DOHH2 (cell line): ENCODE results near the gene HDLBP.

Source experiments
- EZH2phosphoT487 ChIP-seq: fragments of 200-600 bp; sonication (generic); IDR thresholded peaks from 2 replicates; pipeline ENCODE4 v1.6.1; 2017; ENCODE audit warnings: borderline replicate concordance, mild to moderate bottlenecking, antibody characterized with exemption, low read length, moderate library complexity, mixed read lengths
- TF ChIP-seq, protein P1 (sequence below): fragments of 200-600 bp; sonication (generic); IDR thresholded peaks from one replicate; pipeline ENCODE4 v1.5.1; 2014; ENCODE audit warnings: antibody characterized with exemption, mild to moderate bottlenecking, low read depth, low read length; ENCODE audit not compliant: poor library complexity, severe bottlenecking

DNA sequence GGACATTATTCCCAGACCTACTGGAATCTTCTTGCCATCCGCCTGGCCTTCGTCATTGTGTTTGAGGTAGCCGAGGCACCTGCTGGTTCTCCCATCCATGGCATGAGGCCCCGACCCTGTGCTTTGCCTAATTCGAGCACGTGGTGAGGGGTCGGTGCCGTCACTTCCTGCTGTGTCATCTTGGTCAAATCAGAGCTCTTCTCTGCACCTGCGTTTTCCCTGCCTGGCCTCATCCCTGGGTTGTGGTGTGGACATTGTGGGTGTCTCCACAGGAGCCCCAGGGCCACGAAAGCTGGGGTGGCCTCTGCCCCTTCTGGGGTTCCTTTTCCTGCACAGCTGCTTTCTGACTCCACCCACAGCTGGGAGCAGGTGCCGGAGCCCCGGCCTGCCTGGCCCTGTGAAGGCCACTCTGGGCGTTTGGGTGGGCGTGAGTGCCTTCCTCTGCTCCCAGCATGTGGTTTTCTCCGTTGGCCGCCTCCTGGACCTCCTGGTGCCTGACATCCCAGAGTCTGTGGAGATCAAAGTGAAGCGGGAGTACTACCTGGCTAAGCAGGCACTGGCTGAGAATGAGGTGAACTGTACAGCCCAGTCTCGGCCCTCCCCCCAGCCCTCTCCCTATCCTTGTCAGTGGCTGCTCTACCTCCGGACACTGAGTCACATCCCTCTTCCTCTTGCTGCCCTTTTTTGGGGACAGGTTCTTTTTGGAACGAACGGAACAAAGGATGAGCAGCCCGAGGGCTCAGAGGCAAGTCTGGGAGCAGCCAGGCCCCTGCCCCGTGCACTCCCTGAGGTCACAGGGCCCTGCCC is 92.1 kb downstream of the HDLBP start:
- TF ChIP-seq, protein P1, sequence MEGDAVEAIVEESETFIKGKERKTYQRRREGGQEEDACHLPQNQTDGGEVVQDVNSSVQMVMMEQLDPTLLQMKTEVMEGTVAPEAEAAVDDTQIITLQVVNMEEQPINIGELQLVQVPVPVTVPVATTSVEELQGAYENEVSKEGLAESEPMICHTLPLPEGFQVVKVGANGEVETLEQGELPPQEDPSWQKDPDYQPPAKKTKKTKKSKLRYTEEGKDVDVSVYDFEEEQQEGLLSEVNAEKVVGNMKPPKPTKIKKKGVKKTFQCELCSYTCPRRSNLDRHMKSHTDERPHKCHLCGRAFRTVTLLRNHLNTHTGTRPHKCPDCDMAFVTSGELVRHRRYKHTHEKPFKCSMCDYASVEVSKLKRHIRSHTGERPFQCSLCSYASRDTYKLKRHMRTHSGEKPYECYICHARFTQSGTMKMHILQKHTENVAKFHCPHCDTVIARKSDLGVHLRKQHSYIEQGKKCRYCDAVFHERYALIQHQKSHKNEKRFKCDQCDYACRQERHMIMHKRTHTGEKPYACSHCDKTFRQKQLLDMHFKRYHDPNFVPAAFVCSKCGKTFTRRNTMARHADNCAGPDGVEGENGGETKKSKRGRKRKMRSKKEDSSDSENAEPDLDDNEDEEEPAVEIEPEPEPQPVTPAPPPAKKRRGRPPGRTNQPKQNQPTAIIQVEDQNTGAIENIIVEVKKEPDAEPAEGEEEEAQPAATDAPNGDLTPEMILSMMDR: no peak
- no peak for TF ChIP-seq EZH2phosphoT487
